Measurements from ENCODE around the gene MRPL37. TPM values are rescaled to one million over a fixed set of nuclear protein-coding genes. Genes with fewer than 3 reads are reported as not detected.
"Not testable (repeated sequence)": the region's sequence is repeated elsewhere in the genome, so short reads cannot be mapped to it uniquely, and the experiment has no call there.

Gene MRPL37
- total and polyA plus RNA-seq, 5 donors = 53.1 to 57.1 (median 55.7) TPM

DNA sequence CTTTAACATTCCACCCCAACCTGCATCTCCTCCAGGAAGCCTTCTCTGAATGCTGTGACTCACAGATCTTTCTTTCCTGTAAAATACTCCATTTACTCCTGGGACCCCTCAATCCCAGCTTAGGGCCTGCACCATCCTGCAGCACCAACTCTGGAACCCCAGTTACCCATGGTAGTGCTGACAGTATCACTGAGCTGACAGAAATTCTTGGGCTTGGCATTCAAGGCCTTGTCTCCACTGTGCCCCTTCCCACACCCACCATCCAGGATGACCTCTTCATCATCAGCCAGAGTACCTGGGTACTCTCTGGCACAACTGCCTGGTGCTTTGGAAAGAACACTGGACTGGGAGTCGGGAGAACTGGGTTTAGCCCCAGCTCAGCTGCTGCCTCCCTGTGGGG is 8.4 kb upstream of the MRPL37 start:
- Histone ChIP-seq H3K27me3 (ENCODE audit: control insufficient read depth, insufficient read depth) (no peaks in the 10 kb centered on the region), H3K27ac (ENCODE audit: low read length) (no peak overlapping the region), H3K9me3 (ENCODE audit: control insufficient read depth, low read length) (no peaks in the 10 kb centered on the region), H3K4me1 (ENCODE audit: control insufficient read depth, insufficient read depth, low read length) (no peaks in the 10 kb centered on the region), H3K4me3 (ENCODE audit: low read length) (no peak overlapping the region)
- DNase-seq = no peak
- intact Hi-C loops (cut with DNase I) = no loop called here
- ATAC-seq = no peak
- WGBS = 96% methylated on average over 1 of the region's 1 CpG

DNA sequence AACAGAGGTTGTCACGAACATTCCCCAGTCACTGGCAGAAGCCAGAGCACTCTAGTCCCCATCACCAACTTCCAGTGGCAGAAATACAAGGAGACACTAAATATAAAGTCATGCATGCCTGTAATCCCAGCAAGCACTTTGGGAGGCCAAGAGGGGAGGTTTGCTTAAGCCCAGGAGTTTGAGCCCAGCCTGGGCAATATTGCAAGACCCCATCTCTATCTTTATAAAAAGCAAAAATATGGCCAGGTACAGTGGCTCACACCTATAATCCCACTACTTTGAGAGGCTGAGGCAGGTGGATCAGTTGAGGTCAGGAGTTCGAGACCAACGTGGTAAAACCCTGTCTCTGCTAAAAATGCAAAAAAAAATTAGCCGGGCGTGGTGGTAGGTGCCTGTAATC is 6.5 kb upstream of the MRPL37 start:
- Histone ChIP-seq H3K4me1 (ENCODE audit: control insufficient read depth, insufficient read depth, low read length) (no peaks in the 10 kb centered on the region), H3K27me3 (ENCODE audit: control insufficient read depth, insufficient read depth) (no peaks in the 10 kb centered on the region), H3K9me3 (ENCODE audit: control insufficient read depth, low read length) (no peaks in the 10 kb centered on the region), H3K27ac (ENCODE audit: low read length) (no peak overlapping the region), H3K4me3 (ENCODE audit: low read length) (no peak overlapping the region)
- intact Hi-C loops (cut with DNase I) = no loop called here
- WGBS = 94% methylated on average over 5 of the region's 5 CpGs
- no peak for ATAC-seq
- no peak for DNase-seq

- no peaks in the 10 kb centered on the region for H3K9me3 ChIP-seq (ENCODE audit: control insufficient read depth, low read length)
- intact Hi-C loops (cut with DNase I) = no loop called here
- 16% methylated on average over 17 of the region's 17 CpGs for WGBS
- ATAC-seq (peak in 1 of 2 donors; percentile 5), DNase-seq (no peak)
- H3K27ac ChIP-seq (ENCODE audit: low read length) = no peak overlapping the region
- no peaks in the 10 kb centered on the region for H3K27me3 ChIP-seq (ENCODE audit: control insufficient read depth, insufficient read depth)
- H3K4me3 ChIP-seq (ENCODE audit: low read length) = peak overlapping the region; percentile 51
- H3K4me1 ChIP-seq (ENCODE audit: control insufficient read depth, insufficient read depth, low read length) = peaks cover 2% of the 10 kb centered on the region
Observed at GRCh38 chr1:54199151-54199764, 709 bp upstream of the MRPL37 start.

DNA sequence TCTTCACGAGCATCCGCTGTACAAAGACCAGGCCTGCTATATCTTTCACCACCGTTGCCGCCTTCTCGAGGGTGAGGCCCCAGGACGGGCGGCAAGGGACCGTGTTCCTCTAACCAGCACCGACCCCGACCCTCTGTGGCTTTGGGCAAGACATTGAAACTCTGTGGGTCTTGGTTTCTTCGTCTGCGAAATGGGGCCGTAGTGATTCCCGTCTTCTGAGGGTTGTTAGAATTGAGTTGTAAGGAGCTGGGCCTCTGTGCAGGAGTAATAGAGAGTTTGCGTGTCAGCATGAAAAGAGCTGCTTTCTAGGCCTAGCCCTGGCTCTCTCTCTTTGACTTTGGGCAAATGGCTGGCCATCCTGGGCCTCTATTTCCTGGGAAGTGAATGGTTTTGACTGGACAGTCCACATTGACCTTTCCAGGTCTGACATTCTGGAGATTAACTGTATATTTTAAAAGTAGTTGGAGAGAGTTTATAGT is 591 bp downstream of the MRPL37 start:
- Histone ChIP-seq H3K4me1 (ENCODE audit: control insufficient read depth, insufficient read depth, low read length) (peaks cover 2% of the 10 kb centered on the region), H3K27ac (ENCODE audit: low read length) (no peak overlapping the region), H3K4me3 (ENCODE audit: low read length) (peak overlapping the region; percentile 51), H3K9me3 (ENCODE audit: control insufficient read depth, low read length) (no peaks in the 10 kb centered on the region), H3K27me3 (ENCODE audit: control insufficient read depth, insufficient read depth) (no peaks in the 10 kb centered on the region)
- ATAC-seq = peak in 1 of 2 donors; percentile 27
- WGBS = 2% methylated on average over 15 of the region's 15 CpGs
- intact Hi-C loops (cut with DNase I) = loop anchor here in 2 of 4 donors (10.0 kb wide), 1 partner anchor 204 kb away; the partner anchor contains the start of gene SSBP3 (in 2 of the 2)
- no peak for DNase-seq

DNA sequence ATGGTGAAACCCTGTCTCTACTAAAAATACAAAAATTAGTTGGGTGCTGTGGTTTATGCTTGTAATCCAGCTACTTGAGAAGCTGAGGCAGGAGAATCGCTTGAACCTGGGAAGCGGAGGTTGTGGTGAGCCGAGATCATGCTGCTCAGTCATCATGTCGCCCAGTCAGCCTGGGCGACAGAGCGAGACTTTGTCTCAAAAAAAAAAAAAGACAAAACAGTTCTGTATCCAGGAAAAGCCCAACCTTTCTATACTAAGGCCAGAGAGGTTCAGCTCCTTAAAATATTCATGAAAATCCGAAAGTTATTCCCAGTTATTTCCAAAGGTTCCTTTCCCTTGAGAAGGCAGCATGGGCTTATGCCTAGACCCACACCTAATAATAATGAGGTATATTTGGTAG is 4.2 kb downstream of the MRPL37 start:
- intact Hi-C loops (cut with DNase I) = loop anchor here in 2 of 4 donors (10.0 kb wide), 1 partner anchor 201 kb away; the partner anchor contains the start of gene SSBP3 (in 2 of the 2)
- no peak for DNase-seq
- ATAC-seq = no peak
- Histone ChIP-seq H3K4me3 (ENCODE audit: low read length) (no peak overlapping the region), H3K27ac (ENCODE audit: low read length) (no peak overlapping the region), H3K9me3 (ENCODE audit: control insufficient read depth, low read length) (no peaks in the 10 kb centered on the region), H3K27me3 (ENCODE audit: control insufficient read depth, insufficient read depth) (no peaks in the 10 kb centered on the region), H3K4me1 (ENCODE audit: control insufficient read depth, insufficient read depth, low read length) (peaks cover 2% of the 10 kb centered on the region)
- WGBS = 65% methylated on average over 7 of the region's 7 CpGs

- intact Hi-C loops (cut with DNase I) = loop anchor here in 2 of 4 donors (10.0 kb wide), 1 partner anchor 198 kb away; the partner anchor contains the start of gene SSBP3 (in 2 of the 2)
- H3K4me3 ChIP-seq (ENCODE audit: low read length) = no peak overlapping the region
- no peak for ATAC-seq
- H3K4me1 ChIP-seq (ENCODE audit: control insufficient read depth, insufficient read depth, low read length) = no peaks in the 10 kb centered on the region
- H3K27ac ChIP-seq (ENCODE audit: low read length) = no peak overlapping the region
- H3K9me3 ChIP-seq (ENCODE audit: control insufficient read depth, low read length) = no peaks in the 10 kb centered on the region
- H3K27me3 ChIP-seq (ENCODE audit: control insufficient read depth, insufficient read depth) = no peaks in the 10 kb centered on the region
- 45% methylated on average over 1 of the region's 1 CpG for WGBS
- DNase-seq = no peak
Observed at GRCh38 chr1:54207287-54207686, 7.3 kb downstream of the MRPL37 start.

DNA sequence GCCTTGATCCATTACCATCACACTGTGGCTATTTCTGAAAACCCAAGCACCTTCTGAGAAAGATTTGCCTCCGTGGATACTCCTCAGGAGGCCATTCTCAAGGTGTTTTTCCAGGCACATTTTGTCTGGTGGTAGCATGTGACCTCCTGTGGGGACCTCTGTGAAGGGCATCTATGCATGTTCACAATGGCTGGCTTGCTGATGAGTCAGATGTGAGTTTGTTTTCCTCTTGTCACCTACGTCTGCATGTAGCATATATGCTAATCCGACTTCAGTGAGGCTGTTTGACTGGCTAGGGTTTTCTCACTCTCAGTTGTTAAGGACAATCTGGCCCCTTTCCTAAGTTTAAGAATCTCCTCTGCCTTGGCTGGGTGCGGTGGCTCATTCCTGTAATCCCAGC is 7.9 kb downstream of the MRPL37 start:
- DNase-seq; ATAC-seq; H3K4me1 ChIP-seq (ENCODE audit: control insufficient read depth, insufficient read depth, low read length); H3K4me3 ChIP-seq (ENCODE audit: low read length); H3K9me3 ChIP-seq (ENCODE audit: control insufficient read depth, low read length); H3K27ac ChIP-seq (ENCODE audit: low read length); H3K27me3 ChIP-seq (ENCODE audit: control insufficient read depth, insufficient read depth): not testable (repeated sequence)
- 65% methylated on average over 4 of the region's 4 CpGs for WGBS
- intact Hi-C loops (cut with DNase I) = loop anchor here in 2 of 4 donors (10.0 kb wide), 1 partner anchor 197 kb away; the partner anchor contains the start of gene SSBP3 (in 2 of the 2)

DNA sequence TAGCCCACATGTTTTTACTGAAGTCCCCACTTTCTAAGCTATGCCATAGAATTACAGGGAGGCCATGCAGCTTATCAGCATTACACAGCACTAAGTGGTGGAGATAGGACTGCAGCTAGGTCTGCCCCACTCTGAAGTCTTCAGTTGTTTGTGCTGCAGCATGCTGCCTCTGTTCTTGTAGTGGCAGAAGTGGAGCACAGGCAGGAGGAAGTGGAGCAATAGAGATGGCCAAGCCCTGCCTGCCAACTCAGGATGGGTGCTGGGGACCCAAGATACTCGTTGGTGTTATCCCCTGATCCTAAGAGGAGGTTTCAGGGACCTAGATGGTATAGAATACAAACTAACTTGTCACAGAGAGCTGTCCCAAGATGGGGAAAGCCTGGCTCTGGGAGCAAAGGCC is 12.9 kb downstream of the MRPL37 start:
- intact Hi-C loops (cut with DNase I) = no loop called here
- ATAC-seq (no peak), DNase-seq (no peak)
- no peaks in the 10 kb centered on the region for H3K27me3 ChIP-seq (ENCODE audit: control insufficient read depth, insufficient read depth)
- H3K9me3 ChIP-seq (ENCODE audit: control insufficient read depth, low read length) = no peaks in the 10 kb centered on the region
- WGBS = 69% methylated on average over 1 of the region's 1 CpG
- no peak overlapping the region for H3K4me3 ChIP-seq (ENCODE audit: low read length)
- no peaks in the 10 kb centered on the region for H3K4me1 ChIP-seq (ENCODE audit: control insufficient read depth, insufficient read depth, low read length)
- no peak overlapping the region for H3K27ac ChIP-seq (ENCODE audit: low read length)

DNA sequence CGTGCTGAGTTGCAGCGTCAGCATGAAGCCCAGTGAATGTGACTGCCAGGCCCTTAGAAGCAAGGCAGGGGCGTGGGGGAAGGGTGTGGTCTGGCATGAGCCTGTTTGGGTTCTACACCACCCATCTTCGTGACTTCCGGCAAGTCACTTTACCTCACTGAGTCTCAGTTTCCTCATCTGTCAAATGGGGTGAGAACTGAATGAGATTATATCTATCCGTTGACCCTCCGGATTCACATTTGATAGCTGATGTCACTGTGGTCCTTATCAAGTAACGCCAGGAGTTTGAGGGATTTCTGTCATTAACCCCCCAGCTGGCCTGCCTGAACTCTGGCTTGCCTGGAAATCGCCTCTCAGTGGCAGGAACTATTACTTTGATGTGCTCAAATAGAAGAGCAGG is 15.6 kb downstream of the MRPL37 start:
- Histone ChIP-seq H3K4me1 (ENCODE audit: control insufficient read depth, insufficient read depth, low read length) (peaks cover 2% of the 10 kb centered on the region), H3K27me3 (ENCODE audit: control insufficient read depth, insufficient read depth) (no peaks in the 10 kb centered on the region), H3K4me3 (ENCODE audit: low read length) (no peak overlapping the region), H3K27ac (ENCODE audit: low read length) (no peak overlapping the region), H3K9me3 (ENCODE audit: control insufficient read depth, low read length) (no peaks in the 10 kb centered on the region)
- DNase-seq = no peak
- 96% methylated on average over 9 of the region's 9 CpGs for WGBS
- intact Hi-C loops (cut with DNase I) = no loop called here
- ATAC-seq = no peak

GRCh38 chr1:54218883-54219687 is 19.1 kb downstream of the MRPL37 start:
- 68% methylated on average over 11 of the region's 11 CpGs for WGBS
- H3K27ac ChIP-seq (ENCODE audit: low read length) = peak overlapping the region; percentile 15
- H3K4me3 ChIP-seq (ENCODE audit: low read length) = no peak overlapping the region
- peaks cover 2% of the 10 kb centered on the region for H3K4me1 ChIP-seq (ENCODE audit: control insufficient read depth, insufficient read depth, low read length)
- ATAC-seq (peak in 1 of 2 donors; percentile 30), DNase-seq (peak in 2 of 3 donors; percentile 54 to 62)
- no peaks in the 10 kb centered on the region for H3K27me3 ChIP-seq (ENCODE audit: control insufficient read depth, insufficient read depth)
- intact Hi-C loops (cut with DNase I) = no loop called here
- no peaks in the 10 kb centered on the region for H3K9me3 ChIP-seq (ENCODE audit: control insufficient read depth, low read length)

GRCh38 chr1:54219688-54220003 is 19.7 kb downstream of the MRPL37 start:
- Histone ChIP-seq H3K4me3 (ENCODE audit: low read length) (no peak overlapping the region), H3K9me3 (ENCODE audit: control insufficient read depth, low read length) (no peaks in the 10 kb centered on the region), H3K4me1 (ENCODE audit: control insufficient read depth, insufficient read depth, low read length) (peaks cover 2% of the 10 kb centered on the region), H3K27ac (ENCODE audit: low read length) (no peak overlapping the region), H3K27me3 (ENCODE audit: control insufficient read depth, insufficient read depth) (no peaks in the 10 kb centered on the region)
- intact Hi-C loops (cut with DNase I) = no loop called here
- 48% methylated on average over 3 of the region's 3 CpGs for WGBS
- ATAC-seq (no peak), DNase-seq (no peak)

All from right cardiac atrium (tissue), 5 donors.